Liver (tissue), 9 donors: Measurements from ENCODE around the gene PPP6R3. TPM values are rescaled to one million over a fixed set of nuclear protein-coding genes. Genes with fewer than 3 reads are reported as not detected.

Experiments
- DNase-seq: peaks from one replicate; pipeline ENCODE4 v3.0.0-alpha.2; 2017; ENCODE audit warnings: low spot score
- H3K27ac ChIP-seq, 2 donors: one replicate each; pipeline ENCODE4 v1.7.0; 2013; ENCODE audit warnings: inconsistent platforms in 2 of 2, low read length in 2 of 2, control low read depth in 1 of 2, low read depth in 1 of 2, mild to moderate bottlenecking in 1 of 2
- H3K27me3 ChIP-seq, 4 donors: one replicate each; pipeline versions ENCODE4 v1.6.1 to v1.7.0; 2013; ENCODE audit warnings: low read length in 3 of 4, inconsistent platforms in 1 of 4, mild to moderate bottlenecking in 1 of 4, moderate library complexity in 1 of 4; ENCODE audit not compliant: control insufficient read depth in 4 of 4, insufficient read depth in 4 of 4
- H3K36me3 ChIP-seq, 4 donors: one replicate each; pipeline versions ENCODE4 v1.6.1 to v1.7.0; 2013; ENCODE audit warnings: low read length in 3 of 4, mild to moderate bottlenecking in 3 of 4, low read depth in 1 of 4, moderate library complexity in 1 of 4; ENCODE audit not compliant: control insufficient read depth in 4 of 4, insufficient read depth in 3 of 4
- H3K4me1 ChIP-seq, 4 donors: one replicate each; pipeline versions ENCODE4 v1.6.1 to v1.7.0; 2013; ENCODE audit warnings: low read length in 3 of 4, mild to moderate bottlenecking in 3 of 4, moderate library complexity in 1 of 4; ENCODE audit not compliant: control insufficient read depth in 4 of 4, insufficient read depth in 4 of 4
- H3K4me3 ChIP-seq, 3 donors: one replicate each; pipeline versions ENCODE4 v1.6.1 to v1.7.0; 2013; ENCODE audit warnings: low read length in 3 of 3, control low read depth in 1 of 3, low read depth in 1 of 3, mild to moderate bottlenecking in 1 of 3
- H3K9ac ChIP-seq, 2 donors: one replicate each; pipeline ENCODE4 v1.7.0; 2013; ENCODE audit warnings: low read length in 2 of 2, mild to moderate bottlenecking in 2 of 2, moderate library complexity in 2 of 2, control low read depth in 1 of 2, low read depth in 1 of 2
- H3K9me3 ChIP-seq, 4 donors: one replicate each; pipeline versions ENCODE4 v1.6.1 to v1.7.0; 2013; ENCODE audit warnings: low read length in 3 of 4; ENCODE audit not compliant: control insufficient read depth in 4 of 4
- CTCF ChIP-seq: fragments of 150-350 bp; IDR thresholded peaks from 2 replicates; pipeline ENCODE4 v1.5.1; 2017; ENCODE audit warnings: improper control_type of control experiment, low read depth, low read length; ENCODE audit not compliant: missing input control
- EGR1 ChIP-seq, 2 donors: IDR thresholded peaks; 2 replicates each; pipeline ENCODE4 v1.6.1; 2016 to 2018; ENCODE audit warnings: antibody characterized with exemption in 2 of 2, low read depth in 2 of 2
- FOXA1 ChIP-seq: IDR thresholded peaks from 2 replicates; pipeline ENCODE4 v1.6.1; 2016; ENCODE audit warnings: antibody characterized with exemption
- FOXA2 ChIP-seq: IDR thresholded peaks from 2 replicates; pipeline ENCODE4 v1.6.1; 2016; ENCODE audit warnings: antibody characterized with exemption
- GABPA ChIP-seq, 2 donors: IDR thresholded peaks in 1 of 2; conservative IDR thresholded peaks in 1 of 2; 2 replicates each; pipeline ENCODE4 v1.6.1; 2016; ENCODE audit warnings: antibody characterized with exemption in 2 of 2, mild to moderate bottlenecking in 1 of 2, moderate library complexity in 1 of 2
- HNF4A ChIP-seq, 2 donors: conservative IDR thresholded peaks; 2 replicates each; pipeline ENCODE4 v1.6.1; 2016; ENCODE audit warnings: antibody characterized with exemption in 2 of 2, mild to moderate bottlenecking in 2 of 2
- HNF4G ChIP-seq: IDR thresholded peaks from 2 replicates; pipeline ENCODE4 v1.6.1; 2016; ENCODE audit warnings: antibody characterized with exemption
- JUND ChIP-seq, 2 donors: IDR thresholded peaks; 2 replicates each; pipeline ENCODE4 v1.6.1; 2016; ENCODE audit warnings: antibody characterized with exemption in 2 of 2
- MAX ChIP-seq: IDR thresholded peaks from 2 replicates; pipeline ENCODE4 v1.6.1; 2016; ENCODE audit warnings: antibody characterized with exemption
- NR2F2 ChIP-seq: IDR thresholded peaks from 2 replicates; pipeline ENCODE4 v1.6.1; 2016; ENCODE audit warnings: antibody characterized with exemption
- RAD21 ChIP-seq, 2 donors: IDR thresholded peaks; 2 replicates each; pipeline ENCODE4 v1.6.1; 2016; ENCODE audit warnings: antibody characterized with exemption in 2 of 2, mild to moderate bottlenecking in 2 of 2
- REST ChIP-seq: IDR thresholded peaks from 2 replicates; pipeline ENCODE4 v1.6.1; 2016; ENCODE audit warnings: antibody characterized with exemption, mild to moderate bottlenecking
- RXRA ChIP-seq, 2 donors: IDR thresholded peaks; 2 replicates each; pipeline ENCODE4 v1.6.1; 2017 to 2018; ENCODE audit warnings: antibody characterized with exemption in 2 of 2, mild to moderate bottlenecking in 1 of 2
- SP1 ChIP-seq: IDR thresholded peaks from 2 replicates; pipeline ENCODE4 v1.6.1; 2018; ENCODE audit warnings: antibody characterized with exemption, mild to moderate bottlenecking
- TAF1 ChIP-seq: conservative IDR thresholded peaks from 2 replicates; pipeline ENCODE4 v1.6.1; 2016; ENCODE audit warnings: antibody characterized with exemption, mild to moderate bottlenecking
- YY1 ChIP-seq: IDR thresholded peaks from 2 replicates; pipeline ENCODE4 v1.6.1; 2016; ENCODE audit warnings: antibody characterized with exemption, mild to moderate bottlenecking
- WGBS: extraction: QIAGEN DNeasy Blood & Tissue Kit; methylation state at CpG from one replicate; pipeline ENCODE4 v1.1.7; 2013; 5-methylcytosine and 5-hydroxymethylcytosine counted together
- polyA plus RNA-seq, 2 donors: library from polyadenylated mRNA; stranded (reverse) in 1 of 2; unstranded in 1 of 2; fragments of 200-250 nt in 1 of 2; fragments of >200 nt in 1 of 2; fragmentation: Nextera tagmentation in 1 of 2; extraction: Ambion mirVana in 1 of 2; gene quantifications; one replicate each; pipeline versions ENCODE4 v1.2.1 to v1.2.3, GENCODE V29; 2013 to 2015
- total RNA-seq, 2 donors: library from RNA; depleted of rRNA; stranded (reverse); fragments of >200 nt; gene quantifications; one replicate each; pipeline ENCODE4 v1.2.3, GENCODE V29; 2014
- TF ChIP-seq, protein P1 (sequence below): IDR thresholded peaks from 2 replicates; pipeline ENCODE4 v1.6.1; 2016; ENCODE audit warnings: antibody characterized with exemption
- TF ChIP-seq, protein P2 (sequence below): IDR thresholded peaks from 2 replicates; pipeline ENCODE4 v1.6.1; 2016; ENCODE audit warnings: antibody characterized with exemption
- donor health status: healthy.
- donor health status: healthy.
- donor health status: healthy.
- donor health status: healthy.
- donor health status: healthy.

Gene PPP6R3
- total and polyA plus RNA-seq, 4 donors, result 12.3 to 101 (median 58.1) TPM

DNA sequence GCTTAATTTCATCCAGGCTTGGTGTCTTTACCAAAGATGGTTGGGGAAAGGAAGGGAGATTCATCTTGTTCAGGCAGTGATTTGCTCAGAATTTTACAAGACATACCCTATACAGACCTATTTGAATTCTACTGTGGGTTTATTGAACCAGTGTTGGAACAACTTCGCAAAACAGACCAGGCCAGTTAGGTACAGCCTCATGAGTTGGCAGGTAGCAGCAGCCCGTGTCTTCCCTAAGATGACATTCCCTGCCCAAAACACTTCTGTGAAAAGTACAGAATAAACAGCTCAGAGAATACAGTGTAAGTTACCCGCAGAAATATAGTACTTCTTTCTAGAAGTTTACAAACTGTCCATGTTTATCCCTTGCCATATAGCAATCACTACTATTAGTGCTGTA, 121.3 kb downstream of the PPP6R3 start:
- Histone ChIP-seq H3K4me3 (no peak overlapping the region), H3K27ac (no peak overlapping the region), H3K9me3 (no peaks in the 10 kb centered on the region), H3K9ac (no peak overlapping the region), H3K4me1 (no peaks in the 10 kb centered on the region), H3K27me3 (no peaks in the 10 kb centered on the region), H3K36me3 (peaks cover 7 to 55% (median 44%) of the 10 kb centered on the region in 4 donors)
- TF ChIP-seq YY1, result no peak
- no peak for TF ChIP-seq EGR1 (IDR thresholded peaks at IDR 0.05; ENCODE audit: low read depth in 2 of 2)
- no peak for TF ChIP-seq CTCF
- TF ChIP-seq NR2F2, result no peak
- TF ChIP-seq JUND (IDR thresholded peaks at IDR 0.05), result no peak
- TF ChIP-seq GABPA (IDR thresholded peaks at IDR 0.05 in 1 of 2, conservative IDR thresholded peaks at IDR 0.05 in 1 of 2), result no peak
- TF ChIP-seq HNF4A (conservative IDR thresholded peaks at IDR 0.05), result no peak
- no peak for TF ChIP-seq MAX
- no peak for TF ChIP-seq SP1
- TF ChIP-seq RXRA (IDR thresholded peaks at IDR 0.05), result no peak
- TF ChIP-seq, protein P1, sequence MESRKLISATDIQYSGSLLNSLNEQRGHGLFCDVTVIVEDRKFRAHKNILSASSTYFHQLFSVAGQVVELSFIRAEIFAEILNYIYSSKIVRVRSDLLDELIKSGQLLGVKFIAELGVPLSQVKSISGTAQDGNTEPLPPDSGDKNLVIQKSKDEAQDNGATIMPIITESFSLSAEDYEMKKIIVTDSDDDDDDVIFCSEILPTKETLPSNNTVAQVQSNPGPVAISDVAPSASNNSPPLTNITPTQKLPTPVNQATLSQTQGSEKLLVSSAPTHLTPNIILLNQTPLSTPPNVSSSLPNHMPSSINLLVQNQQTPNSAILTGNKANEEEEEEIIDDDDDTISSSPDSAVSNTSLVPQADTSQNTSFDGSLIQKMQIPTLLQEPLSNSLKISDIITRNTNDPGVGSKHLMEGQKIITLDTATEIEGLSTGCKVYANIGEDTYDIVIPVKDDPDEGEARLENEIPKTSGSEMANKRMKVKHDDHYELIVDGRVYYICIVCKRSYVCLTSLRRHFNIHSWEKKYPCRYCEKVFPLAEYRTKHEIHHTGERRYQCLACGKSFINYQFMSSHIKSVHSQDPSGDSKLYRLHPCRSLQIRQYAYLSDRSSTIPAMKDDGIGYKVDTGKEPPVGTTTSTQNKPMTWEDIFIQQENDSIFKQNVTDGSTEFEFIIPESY, result no peak
- TF ChIP-seq TAF1, result no peak
- TF ChIP-seq, protein P2, sequence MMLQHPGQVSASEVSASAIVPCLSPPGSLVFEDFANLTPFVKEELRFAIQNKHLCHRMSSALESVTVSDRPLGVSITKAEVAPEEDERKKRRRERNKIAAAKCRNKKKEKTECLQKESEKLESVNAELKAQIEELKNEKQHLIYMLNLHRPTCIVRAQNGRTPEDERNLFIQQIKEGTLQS, result no peak
- no peak for TF ChIP-seq RAD21 (IDR thresholded peaks at IDR 0.05)
- TF ChIP-seq FOXA1, result no peak
- TF ChIP-seq HNF4G, result no peak
- no peak for TF ChIP-seq REST
- no peak for TF ChIP-seq FOXA2
- 95% methylated on average over 3 of the region's 3 CpGs for WGBS
- no peak for DNase-seq
